ENCODE measurements around the gene CEP97.

- TF ChIP-seq EZH2phosphoT487 (IDR thresholded peaks at IDR 0.05; ENCODE audit: borderline replicate concordance, low read length) (no peak), CTCF (IDR thresholded peaks at IDR 0.05; ENCODE audit: low read depth, low read length, poor library complexity, severe bottlenecking) (no peak)
These were observed 92.1 kb downstream of the CEP97 start for GRCh38 chr3:101816215-101817149.

Measured in DOHH2 (cell line).